ENCODE results near the gene CYTIP.
"Not testable (repeated sequence)": the region's sequence is repeated elsewhere in the genome, so short reads cannot be mapped to it uniquely, and the experiment has no call there.

CYTIP gene

GRCh38 chr2:157411624-157412336, 32.1 kb downstream of the CYTIP start:
- no peak overlapping the region for H3K9ac ChIP-seq
- H3K36me3 ChIP-seq (ENCODE audit: control insufficient read depth, insufficient read depth, low read length): no peaks in the 10 kb centered on the region
- no peaks in the 10 kb centered on the region for H3K27me3 ChIP-seq (ENCODE audit: control insufficient read depth, insufficient read depth, low read length)
- no peaks in the 10 kb centered on the region for H3K4me1 ChIP-seq
- H3K4me2 ChIP-seq (ENCODE audit: low read length): no peak overlapping the region
- TF ChIP-seq, protein P1, sequence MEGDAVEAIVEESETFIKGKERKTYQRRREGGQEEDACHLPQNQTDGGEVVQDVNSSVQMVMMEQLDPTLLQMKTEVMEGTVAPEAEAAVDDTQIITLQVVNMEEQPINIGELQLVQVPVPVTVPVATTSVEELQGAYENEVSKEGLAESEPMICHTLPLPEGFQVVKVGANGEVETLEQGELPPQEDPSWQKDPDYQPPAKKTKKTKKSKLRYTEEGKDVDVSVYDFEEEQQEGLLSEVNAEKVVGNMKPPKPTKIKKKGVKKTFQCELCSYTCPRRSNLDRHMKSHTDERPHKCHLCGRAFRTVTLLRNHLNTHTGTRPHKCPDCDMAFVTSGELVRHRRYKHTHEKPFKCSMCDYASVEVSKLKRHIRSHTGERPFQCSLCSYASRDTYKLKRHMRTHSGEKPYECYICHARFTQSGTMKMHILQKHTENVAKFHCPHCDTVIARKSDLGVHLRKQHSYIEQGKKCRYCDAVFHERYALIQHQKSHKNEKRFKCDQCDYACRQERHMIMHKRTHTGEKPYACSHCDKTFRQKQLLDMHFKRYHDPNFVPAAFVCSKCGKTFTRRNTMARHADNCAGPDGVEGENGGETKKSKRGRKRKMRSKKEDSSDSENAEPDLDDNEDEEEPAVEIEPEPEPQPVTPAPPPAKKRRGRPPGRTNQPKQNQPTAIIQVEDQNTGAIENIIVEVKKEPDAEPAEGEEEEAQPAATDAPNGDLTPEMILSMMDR (IDR thresholded peaks at IDR 0.05): no peak
- H2AFZ ChIP-seq: no peak overlapping the region
- H3K4me3 ChIP-seq (ENCODE audit: low read depth, low read length): no peak overlapping the region
- H3K9me3 ChIP-seq (ENCODE audit: control insufficient read depth, low read length): no peaks in the 10 kb centered on the region
- no peak overlapping the region for H3K27ac ChIP-seq
- no peaks in the 10 kb centered on the region for H3K79me2 ChIP-seq

- H3K9ac ChIP-seq; H3K4me2 ChIP-seq (ENCODE audit: low read length); H3K79me2 ChIP-seq; H3K36me3 ChIP-seq (ENCODE audit: control insufficient read depth, insufficient read depth, low read length); H3K27me3 ChIP-seq (ENCODE audit: control insufficient read depth, insufficient read depth, low read length); H3K4me3 ChIP-seq (ENCODE audit: low read depth, low read length); H3K27ac ChIP-seq; H2AFZ ChIP-seq; H3K4me1 ChIP-seq; H3K9me3 ChIP-seq (ENCODE audit: control insufficient read depth, low read length): not testable (repeated sequence)
Observed at GRCh38 chr2:157405398-157405797, 38.5 kb downstream of the CYTIP start.

DNA sequence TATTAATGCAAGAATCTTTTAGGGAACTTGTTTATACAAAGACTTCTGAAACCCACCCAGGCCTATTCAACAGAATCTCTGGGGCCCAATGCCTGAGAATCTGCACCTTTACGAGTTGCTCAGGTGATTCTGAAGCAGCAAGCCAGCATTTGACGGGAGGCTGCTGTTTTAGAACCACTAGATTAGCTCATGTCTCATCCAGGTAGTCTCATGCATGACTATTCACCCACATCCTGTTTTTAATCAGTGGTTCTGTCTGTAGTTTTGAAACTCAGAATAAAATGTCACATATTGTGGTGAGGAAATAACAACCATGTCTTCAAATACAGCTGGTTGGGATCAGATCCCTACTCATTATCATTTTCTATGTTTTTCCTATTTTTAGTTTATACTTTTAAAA, 39.5 kb downstream of the CYTIP start:
- H3K4me2 ChIP-seq (ENCODE audit: low read length): no peak overlapping the region
- H3K27ac ChIP-seq: no peak overlapping the region
- no peaks in the 10 kb centered on the region for H3K27me3 ChIP-seq (ENCODE audit: control insufficient read depth, insufficient read depth, low read length)
- no peaks in the 10 kb centered on the region for H3K79me2 ChIP-seq
- H3K4me1 ChIP-seq: no peaks in the 10 kb centered on the region
- TF ChIP-seq, protein P1 (IDR thresholded peaks at IDR 0.05): no peak
- no peak overlapping the region for H2AFZ ChIP-seq
- no peak overlapping the region for H3K9ac ChIP-seq
- no peaks in the 10 kb centered on the region for H3K36me3 ChIP-seq (ENCODE audit: control insufficient read depth, insufficient read depth, low read length)
- H3K9me3 ChIP-seq (ENCODE audit: control insufficient read depth, low read length): no peaks in the 10 kb centered on the region
- H3K4me3 ChIP-seq (ENCODE audit: low read depth, low read length): no peak overlapping the region

- H3K4me1 ChIP-seq; H3K9ac ChIP-seq; H3K9me3 ChIP-seq (ENCODE audit: control insufficient read depth, low read length); H3K27me3 ChIP-seq (ENCODE audit: control insufficient read depth, insufficient read depth, low read length); H3K27ac ChIP-seq; H2AFZ ChIP-seq; H3K36me3 ChIP-seq (ENCODE audit: control insufficient read depth, insufficient read depth, low read length); H3K79me2 ChIP-seq; H3K4me3 ChIP-seq (ENCODE audit: low read depth, low read length); H3K4me2 ChIP-seq (ENCODE audit: low read length): not testable (repeated sequence)
Observed at GRCh38 chr2:157402801-157403485, 40.9 kb downstream of the CYTIP start.

DNA sequence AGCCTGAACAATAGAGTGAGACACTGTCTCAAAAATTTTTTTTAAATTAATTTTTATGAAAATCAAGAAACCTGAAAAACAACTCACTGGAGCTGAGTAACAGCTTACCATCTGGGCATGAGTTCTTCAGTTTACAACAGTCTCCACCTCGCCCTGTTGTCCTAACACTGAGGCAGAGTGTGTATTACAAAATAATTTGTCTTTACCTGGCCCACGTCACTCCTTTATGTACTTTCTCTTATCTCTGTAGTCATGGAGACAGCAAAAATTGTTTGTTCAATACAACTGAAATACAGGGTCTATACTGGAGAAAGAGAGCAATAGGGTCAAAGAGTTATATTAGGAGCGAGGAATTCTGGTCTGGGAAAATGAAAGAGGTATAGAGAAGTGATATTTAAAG, 48.1 kb downstream of the CYTIP start:
- Histone ChIP-seq H3K27ac (no peak overlapping the region), H3K36me3 (ENCODE audit: control insufficient read depth, insufficient read depth, low read length) (no peaks in the 10 kb centered on the region), H3K79me2 (no peaks in the 10 kb centered on the region), H3K4me2 (ENCODE audit: low read length) (no peak overlapping the region), H3K27me3 (ENCODE audit: control insufficient read depth, insufficient read depth, low read length) (no peaks in the 10 kb centered on the region), H2AFZ (no peak overlapping the region), H3K4me3 (ENCODE audit: low read depth, low read length) (no peak overlapping the region), H3K9ac (no peak overlapping the region), H3K4me1 (no peaks in the 10 kb centered on the region), H3K9me3 (ENCODE audit: control insufficient read depth, low read length) (no peaks in the 10 kb centered on the region)
- TF ChIP-seq, protein P1 (IDR thresholded peaks at IDR 0.05): no peak

Data from parathyroid adenoma (tissue), 2 donors.